ENCODE measurements around the gene NR2F2. TPM values are rescaled to one million over a fixed set of nuclear protein-coding genes. Genes with fewer than 3 reads are reported as not detected.

NR2F2 gene
- 100 to 1,000 TPM; 354 to 376 (median 364) TPM for polyA plus RNA-seq (ENCODE audit: insufficient read length in 3 of 3)
- long read RNA-seq, donor 1, full-length matches to known transcripts = 70 of 124 reads
- long read RNA-seq, donor 1, partial matches to known transcripts = 54 of 124 reads
- long read RNA-seq, donor 1, other reads (novel, unspliced or antisense) = 0 of 124 reads
- long read RNA-seq, donor 2, full-length matches to known transcripts = 62 of 129 reads
- long read RNA-seq, donor 2, partial matches to known transcripts = 67 of 129 reads
- long read RNA-seq, donor 2, other reads (novel, unspliced or antisense) = 0 of 129 reads
- long read RNA-seq, donor 3, full-length matches to known transcripts = 110 of 223 reads
- long read RNA-seq, donor 3, partial matches to known transcripts = 103 of 223 reads
- long read RNA-seq, donor 3, other reads (novel, unspliced or antisense) = 10 of 223 reads
- long read RNA-seq, donor 4, full-length matches to known transcripts = 68 of 92 reads
- long read RNA-seq, donor 4, partial matches to known transcripts = 24 of 92 reads
- long read RNA-seq, donor 4, other reads (novel, unspliced or antisense) = 0 of 92 reads
- long read RNA-seq, donor 5 = 0 reads
- long read RNA-seq, donor 6, full-length matches to known transcripts = 77 of 156 reads
- long read RNA-seq, donor 6, partial matches to known transcripts = 79 of 156 reads
- long read RNA-seq, donor 6, other reads (novel, unspliced or antisense) = 0 of 156 reads
- long read RNA-seq, donor 7, full-length matches to known transcripts = 79 of 155 reads
- long read RNA-seq, donor 7, partial matches to known transcripts = 76 of 155 reads
- long read RNA-seq, donor 7, other reads (novel, unspliced or antisense) = 0 of 155 reads
- long read RNA-seq, donor 8 = 0 reads
- long read RNA-seq, donor 9, full-length matches to known transcripts = 55 of 93 reads
- long read RNA-seq, donor 9, partial matches to known transcripts = 38 of 93 reads
- long read RNA-seq, donor 9, other reads (novel, unspliced or antisense) = 0 of 93 reads
- long read RNA-seq, donor 10, full-length matches to known transcripts = 62 of 146 reads
- long read RNA-seq, donor 10, partial matches to known transcripts = 77 of 146 reads
- long read RNA-seq, donor 10, other reads (novel, unspliced or antisense) = 7 of 146 reads
- long read RNA-seq, donor 11, full-length matches to known transcripts = 88 of 145 reads
- long read RNA-seq, donor 11, partial matches to known transcripts = 57 of 145 reads
- long read RNA-seq, donor 11, other reads (novel, unspliced or antisense) = 0 of 145 reads
- long read RNA-seq, donor 12, full-length matches to known transcripts = 14 of 40 reads
- long read RNA-seq, donor 12, partial matches to known transcripts = 26 of 40 reads
- long read RNA-seq, donor 12, other reads (novel, unspliced or antisense) = 0 of 40 reads
- long read RNA-seq, donor 13 = 0 reads
- long read RNA-seq, donor 14, full-length matches to known transcripts = 59 of 95 reads
- long read RNA-seq, donor 14, partial matches to known transcripts = 36 of 95 reads
- long read RNA-seq, donor 14, other reads (novel, unspliced or antisense) = 0 of 95 reads
- long read RNA-seq, donor 15, full-length matches to known transcripts = 35 of 58 reads
- long read RNA-seq, donor 15, partial matches to known transcripts = 23 of 58 reads
- long read RNA-seq, donor 15, other reads (novel, unspliced or antisense) = 0 of 58 reads
- long read RNA-seq, donor 16, full-length matches to known transcripts = 284 of 733 reads
- long read RNA-seq, donor 16, partial matches to known transcripts = 449 of 733 reads
- long read RNA-seq, donor 16, other reads (novel, unspliced or antisense) = 0 of 733 reads

GRCh38 chr15:96330450-96331143, at the start of gene NR2F2:
Gene NR2F2 (plus strand): TSS chr15:96330700. CDS start chr15:96332106, 1,406 bp downstream.
- DNase-seq (ENCODE audit: extremely low read depth in 1 of 11, low read depth in 9 of 11, low spot score in 4 of 11) = peak; percentile 96 to 99 (median 99)

GRCh38 chr15:96285305-96285704, 45.2 kb upstream of the NR2F2 start:
- DNase-seq (ENCODE audit: extremely low read depth in 1 of 11, low read depth in 9 of 11, low spot score in 4 of 11) = no peak

DNA sequence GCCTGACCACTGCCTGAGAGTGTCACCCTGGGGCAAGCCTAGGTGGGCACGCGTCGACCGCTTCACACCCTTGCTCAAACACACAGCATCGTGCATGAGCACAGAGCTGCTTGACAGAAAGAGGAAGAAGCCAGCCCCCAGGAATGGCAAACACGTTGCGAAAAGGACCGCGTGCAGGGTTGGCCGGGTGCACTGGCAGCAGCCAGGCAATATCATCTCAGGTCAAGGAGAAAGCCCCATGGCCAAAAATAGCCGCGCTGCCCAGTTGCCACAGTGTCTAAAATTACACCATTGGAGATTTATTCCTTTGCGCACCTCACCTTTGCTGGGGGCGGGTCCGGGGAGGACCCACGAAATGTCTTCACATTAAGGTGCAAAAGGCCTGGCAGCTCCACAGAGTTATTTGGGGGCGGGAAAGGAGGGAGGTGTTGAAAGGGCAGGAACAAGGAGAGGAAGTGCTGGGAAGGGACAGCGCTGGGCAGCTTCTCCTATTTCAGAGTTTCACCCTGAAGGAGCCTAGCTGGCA, 44.7 kb upstream of the NR2F2 start:
- DNase-seq (ENCODE audit: extremely low read depth in 1 of 11, low read depth in 9 of 11, low spot score in 4 of 11) = no peak

GRCh38 chr15:96290679-96291078, 39.8 kb upstream of the NR2F2 start:
- no peak for DNase-seq (ENCODE audit: extremely low read depth in 1 of 11, low read depth in 9 of 11, low spot score in 4 of 11)

DNA sequence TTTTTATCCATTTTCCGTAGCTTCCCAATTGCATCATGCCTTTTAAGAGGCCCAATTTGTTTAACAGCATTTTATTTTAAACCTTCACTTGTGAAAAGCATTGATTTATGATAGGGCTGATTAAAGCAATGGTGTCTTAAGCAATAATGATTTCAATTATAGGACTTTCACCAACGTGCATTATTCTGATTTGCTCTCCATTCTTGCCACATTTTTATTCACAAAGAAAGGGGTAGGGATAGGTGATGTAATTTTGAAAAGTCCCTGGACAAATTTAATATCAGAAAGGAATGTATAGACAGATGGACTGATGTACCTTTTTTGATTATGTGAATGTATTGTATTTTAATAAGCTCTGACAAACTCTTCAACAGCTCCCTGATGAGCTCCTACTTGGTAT, 37.9 kb upstream of the NR2F2 start:
- DNase-seq (ENCODE audit: extremely low read depth in 1 of 11, low read depth in 9 of 11, low spot score in 4 of 11) = no peak

- no peak for DNase-seq (ENCODE audit: extremely low read depth in 1 of 11, low read depth in 9 of 11, low spot score in 4 of 11)
Measured at GRCh38 chr15:96293441-96293840, 37.1 kb upstream of the NR2F2 start.

GRCh38 chr15:96294766-96295165, 35.7 kb upstream of the NR2F2 start:
- no peak for DNase-seq (ENCODE audit: extremely low read depth in 1 of 11, low read depth in 9 of 11, low spot score in 4 of 11)

DNA sequence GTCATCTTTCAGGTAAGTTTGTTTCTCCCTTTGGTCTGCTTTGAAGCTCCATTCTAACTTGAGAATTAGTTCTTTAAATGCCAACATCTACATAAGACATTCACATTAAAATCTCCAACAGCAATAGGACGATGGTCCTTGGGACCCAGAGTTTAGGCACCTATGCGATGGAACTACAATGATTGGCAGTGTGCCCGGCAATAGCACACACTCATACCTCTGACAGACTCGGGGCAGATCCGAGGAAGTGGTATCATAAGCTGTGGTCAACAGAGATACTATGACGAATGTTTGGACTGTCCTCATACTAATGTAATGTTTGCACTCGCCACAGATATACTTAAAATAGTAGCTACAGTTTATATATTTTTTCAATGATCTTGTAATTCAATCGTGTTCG, 34.2 kb upstream of the NR2F2 start:
- no peak for DNase-seq (ENCODE audit: extremely low read depth in 1 of 11, low read depth in 9 of 11, low spot score in 4 of 11)

GRCh38 chr15:96297783-96298182, 32.7 kb upstream of the NR2F2 start:
- no peak for DNase-seq (ENCODE audit: extremely low read depth in 1 of 11, low read depth in 9 of 11, low spot score in 4 of 11)

DNA sequence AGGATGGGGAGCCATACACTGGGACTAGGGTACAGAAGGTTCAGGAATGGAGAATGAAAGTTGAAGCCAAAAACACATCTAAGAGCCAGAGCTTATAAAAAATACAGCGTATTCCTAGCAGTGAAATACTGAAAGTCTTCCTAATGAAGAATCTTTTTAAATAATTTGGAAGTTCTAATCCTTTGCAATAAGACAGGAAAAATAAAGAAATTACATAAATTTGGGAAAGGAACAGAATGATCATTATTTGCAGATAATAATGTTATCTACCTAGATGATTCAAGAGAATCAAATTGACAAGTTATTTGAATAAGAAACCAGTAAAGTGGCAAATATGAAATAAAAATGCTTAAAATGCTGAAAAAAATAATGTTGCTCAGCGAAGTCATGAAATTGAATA, 32.3 kb upstream of the NR2F2 start:
- no peak for DNase-seq (ENCODE audit: extremely low read depth in 1 of 11, low read depth in 9 of 11, low spot score in 4 of 11)

GRCh38 chr15:96300836-96301235, 29.7 kb upstream of the NR2F2 start:
- DNase-seq (ENCODE audit: extremely low read depth in 1 of 11, low read depth in 9 of 11, low spot score in 4 of 11) = no peak

- DNase-seq (ENCODE audit: extremely low read depth in 1 of 11, low read depth in 9 of 11, low spot score in 4 of 11) = no peak
Measured at GRCh38 chr15:96303503-96304056, 26.9 kb upstream of the NR2F2 start.

- no peak for DNase-seq (ENCODE audit: extremely low read depth in 1 of 11, low read depth in 9 of 11, low spot score in 4 of 11)
Measured at GRCh38 chr15:96304839-96305238, 25.7 kb upstream of the NR2F2 start.

GRCh38 chr15:96306321-96306720, 24.2 kb upstream of the NR2F2 start:
- DNase-seq (ENCODE audit: extremely low read depth in 1 of 11, low read depth in 9 of 11, low spot score in 4 of 11) = no peak

DNA sequence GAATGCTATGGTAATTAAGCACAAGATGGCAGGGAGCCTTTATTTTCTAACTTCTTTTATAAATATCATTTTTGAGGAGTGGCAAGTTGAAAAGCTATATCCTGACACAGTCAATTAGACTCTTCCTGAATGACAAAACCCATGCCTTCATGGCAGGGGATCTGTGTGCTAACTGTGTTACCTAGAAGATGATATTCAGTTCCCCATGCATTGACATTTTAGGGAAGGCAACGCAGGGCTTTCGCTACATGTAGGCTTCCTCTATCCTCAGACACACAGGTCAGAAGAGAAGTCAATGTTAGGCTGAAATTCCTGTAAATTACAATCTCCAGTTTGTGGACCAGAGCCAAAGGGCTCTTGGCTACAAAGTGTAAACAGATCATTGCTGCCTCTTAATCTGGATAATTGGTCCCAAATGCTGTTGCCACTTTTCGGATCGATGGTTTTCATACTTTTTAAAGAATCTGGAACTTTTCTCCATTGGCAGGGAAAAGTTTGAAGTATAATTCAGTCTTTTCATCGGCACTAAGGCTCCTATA, 22.6 kb upstream of the NR2F2 start:
- no peak for DNase-seq (ENCODE audit: extremely low read depth in 1 of 11, low read depth in 9 of 11, low spot score in 4 of 11)

DNA sequence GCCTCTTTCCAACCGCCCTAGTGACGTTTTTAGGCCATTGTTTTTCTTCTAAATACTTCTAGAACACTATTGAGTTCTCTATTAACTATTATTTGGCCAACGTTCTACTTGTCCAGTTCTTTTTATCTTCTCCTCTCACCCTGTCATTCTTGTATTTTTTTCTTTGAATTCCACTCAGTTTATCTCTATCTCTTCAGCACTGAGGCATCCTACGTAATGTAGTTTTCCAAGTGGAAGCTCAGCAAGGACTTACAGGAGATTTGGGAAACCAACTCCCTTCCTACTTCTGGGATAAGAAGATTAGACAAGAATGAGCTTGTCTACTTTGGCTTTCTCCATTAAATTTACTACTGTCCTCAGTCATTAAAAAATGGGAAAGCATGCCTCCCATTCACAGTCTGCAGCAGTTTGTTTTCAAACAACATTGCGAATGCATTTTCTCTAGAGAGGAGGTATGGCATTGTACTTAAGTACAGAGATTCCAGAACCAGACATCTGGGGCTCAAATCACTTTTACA, 21.3 kb upstream of the NR2F2 start:
- no peak for DNase-seq (ENCODE audit: extremely low read depth in 1 of 11, low read depth in 9 of 11, low spot score in 4 of 11)
